GM12878 (cell line): Measurements from ENCODE around the gene APH1B. TPM values are rescaled to one million over a fixed set of nuclear protein-coding genes. Genes with fewer than 3 reads are reported as not detected.

ENCODE experiments used
- ATAC-seq: fragments of 200-7000 bp; cut with Tn5 transposase; 3 replicates; pipeline ENCODE4 v1.9.1; 2020; ENCODE audit warnings: mild to moderate bottlenecking, moderate library complexity
- BruUV-seq: library from RNA; stranded (reverse); fragments of 400-500 nt; replicated peaks from 2 replicates; lab custom pipeline; 2021; lab: Mats Ljungman, UMichigan
- CTCF ChIA-PET: fragments of 300-600 bp; sonication (Branson Sonifier 250); formaldehyde crosslinking; extraction: SDS; loops from one replicate; lab custom pipeline; 2021; ENCODE audit warnings: inconsistent platforms; lab: Yijun Ruan, JAX
- POLR2A ChIA-PET: fragments of 350-600 bp; formaldehyde crosslinking; extraction: SDS; loops from one replicate; lab custom pipeline; 2021; ENCODE audit warnings: inconsistent platforms; lab: Charles Lee
- RAD21 ChIA-PET: fragments of 300-600 bp; sonication (Branson Sonifier 250); formaldehyde crosslinking; loops from one replicate; lab custom pipeline; 2023; ENCODE audit warnings: antibody characterized with exemption; ENCODE audit not compliant: unreplicated experiment; lab: Charles Lee
- SMC1A ChIA-PET: fragments of 300-600 bp; sonication (Branson Sonifier 250); formaldehyde crosslinking; loops from one replicate; lab custom pipeline; 2023; ENCODE audit not compliant: unreplicated experiment, uncharacterized antibody; lab: Charles Lee
- DNase-seq: peaks from one replicate; pipeline ENCODE4 v3.0.0-alpha.2; 2011; ENCODE audit warnings: low read depth, low spot score
- FAIRE-seq: peaks from 3 replicates; lab custom pipeline; 2011; peaks lifted over from hg19 to GRCh38; lab: Jason Lieb, UNC
- H2AFZ ChIP-seq: 2 replicates; pipeline ENCODE4 v1.6.0; 2011; ENCODE audit warnings: low read depth, low read length, control low read depth; ENCODE audit not compliant: control insufficient read depth
- H3K27ac ChIP-seq: 2 replicates; pipeline ENCODE4 v1.5.1; 2011; ENCODE audit warnings: control low read depth; ENCODE audit not compliant: control insufficient read depth, insufficient read depth
- H3K27me3 ChIP-seq, 2 experiments: replicated peaks in 1 of 2; 2 replicates each; pipeline versions ENCODE4 v1.6.0 to v1.6.1; 2011; ENCODE audit warnings: low read length in 1 of 2; ENCODE audit not compliant: control insufficient read depth in 2 of 2, insufficient read depth in 2 of 2
- H3K36me3 ChIP-seq, 2 experiments: 2 replicates each; pipeline ENCODE4 v1.5.1; 2011; ENCODE audit warnings: low read length in 1 of 2; ENCODE audit not compliant: control insufficient read depth in 2 of 2, insufficient read depth in 2 of 2
- H3K4me1 ChIP-seq: 2 replicates; pipeline ENCODE4 v1.6.1; 2011; ENCODE audit warnings: mild to moderate bottlenecking, low read length, moderate library complexity, mixed read lengths; ENCODE audit not compliant: control insufficient read depth, insufficient read depth
- H3K4me2 ChIP-seq: 2 replicates; pipeline ENCODE4 v1.6.0; 2011; ENCODE audit warnings: control low read depth; ENCODE audit not compliant: control insufficient read depth, insufficient read depth
- H3K4me3 ChIP-seq: fragments of 200-600 bp; sonication (generic); 2 replicates; pipeline ENCODE4 v1.5.1; 2016
- H3K79me2 ChIP-seq: 2 replicates; pipeline ENCODE4 v1.6.0; 2011; ENCODE audit warnings: low read length; ENCODE audit not compliant: control insufficient read depth, insufficient read depth
- H3K9ac ChIP-seq: 2 replicates; pipeline ENCODE4 v1.8.0; 2011; ENCODE audit warnings: low read length, control low read depth, mixed read lengths; ENCODE audit not compliant: control insufficient read depth, insufficient read depth
- H3K9me3 ChIP-seq: replicated peaks from 3 replicates; pipeline ENCODE4 v1.5.1; 2011; ENCODE audit warnings: mild to moderate bottlenecking, low read length; ENCODE audit not compliant: control insufficient read depth, insufficient read depth
- H4K20me1 ChIP-seq: 2 replicates; pipeline ENCODE4 v1.6.0; 2011; ENCODE audit not compliant: control insufficient read depth, insufficient read depth
- EP300 ChIP-seq, 2 experiments: fragments of 150-350 bp in 1 of 2; IDR thresholded peaks; 2 replicates each; pipeline ENCODE4 v1.6.1; 2011 to 2012; ENCODE audit warnings: low read depth in 2 of 2, low read length in 2 of 2, borderline replicate concordance in 1 of 2, improper control_type of control experiment in 1 of 2, inconsistent platforms in 1 of 2; ENCODE audit not compliant: control insufficient read depth in 1 of 2
- MTA2 ChIP-seq: fragments of 450-650 bp; IDR thresholded peaks from 2 replicates; pipeline ENCODE4 v1.6.1; 2016; ENCODE audit warnings: low read depth, mild to moderate bottlenecking, moderate library complexity
- NR2F1 ChIP-seq: fragments of 450-650 bp; conservative IDR thresholded peaks from 2 replicates; pipeline ENCODE4 v1.6.1; 2017; ENCODE audit warnings: mild to moderate bottlenecking
- POU2F2 ChIP-seq: IDR thresholded peaks from 3 replicates; pipeline ENCODE4 v1.6.1; 2011; ENCODE audit warnings: low read depth, mild to moderate bottlenecking, low read length, borderline replicate concordance
- ZNF687 ChIP-seq: fragments of 450-650 bp; IDR thresholded peaks from 2 replicates; pipeline ENCODE4 v1.6.1; 2017; ENCODE audit warnings: mild to moderate bottlenecking, moderate library complexity
- WGBS: methylation state at CpG from one replicate; pipeline ENCODE4 v1.1.6; 2016; ENCODE audit warnings: low lambda C conversion rate; ENCODE audit not compliant: insufficient replicate concordance, insufficient coverage; ENCODE audit errors: missing lambda C conversion rate; 5-methylcytosine and 5-hydroxymethylcytosine counted together
- in situ Hi-C: fragments of 300-500 bp; cut with MboI; formaldehyde crosslinking; loops from 9 replicates; pipeline ENCODE4 v1.14.3; 2018; ENCODE audit warnings: mixed read lengths
- intact Hi-C: fragments of 100-400 bp; cut with micrococcal nuclease; formaldehyde crosslinking; loops from one replicate; pipeline ENCODE4 v1.14.2; 2022; ENCODE audit not compliant: unreplicated experiment
- polyA plus RNA-seq, 11 experiments: library from polyadenylated mRNA; depleted of rRNA in 4 of 11; unstranded in 6 of 11; stranded (reverse) in 5 of 11; fragments of >200 nt; fragmentation: Nextera tagmentation in 4 of 11; fragmentation: Illumina TruSeq in 1 of 11; extraction: Ambion mirVana in 4 of 11; extraction: Trizol in 1 of 11; gene quantifications; 1 replicate in 1 of 11; 2 replicates in 10 of 11; pipeline versions ENCODE4 v1.2.1 to v1.2.3, GENCODE V29; 2011 to 2016; ENCODE audit warnings: inconsistent platforms in 2 of 11, missing spikeins in 2 of 11, low read depth in 1 of 11
- total RNA-seq, 4 experiments: library from RNA; depleted of rRNA in 3 of 4; stranded (reverse); fragments of >200 nt in 3 of 4; fragmentation: Illumina TruSeq in 1 of 4; extraction: Trizol in 1 of 4; gene quantifications; 2 replicates each; pipeline versions ENCODE4 v1.2.1 to v1.2.3, GENCODE V29; 2013 to 2021

APH1B gene
- total and polyA plus RNA-seq, 10 of the 15 experiments (the other 5 are each of a cell fraction or from before 2014, with no cell fraction given) = 5.0 to 20.8 (median 11.1) TPM

DNA sequence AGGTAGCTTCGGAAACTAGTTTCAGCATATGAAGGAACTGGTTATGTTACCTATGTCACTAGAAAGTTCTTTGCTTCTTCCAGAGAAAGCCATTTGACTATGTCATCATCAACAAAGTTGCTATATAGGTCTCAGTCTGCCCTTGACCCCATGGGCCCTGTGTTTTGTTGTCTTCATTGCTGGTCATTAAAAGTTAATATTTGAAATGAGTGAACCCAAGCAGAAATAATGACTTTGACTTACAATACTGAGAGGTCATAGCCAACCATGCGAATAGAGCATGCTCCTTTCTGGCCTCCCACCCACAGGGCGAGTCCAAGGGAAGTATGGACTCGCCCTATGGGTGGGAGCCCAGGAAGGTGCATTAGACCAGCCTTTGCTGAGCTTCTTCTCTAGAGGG, 40.9 kb downstream of the APH1B start:
- Histone ChIP-seq H3K36me3 (no peaks in the 10 kb centered on the region), H3K4me1 (no peaks in the 10 kb centered on the region), H3K4me3 (no peak overlapping the region), H3K9me3 (no peaks in the 10 kb centered on the region), H4K20me1 (no peaks in the 10 kb centered on the region), H3K4me2 (no peak overlapping the region), H2AFZ (no peak overlapping the region), H3K9ac (no peak overlapping the region), H3K79me2 (no peaks in the 10 kb centered on the region), H3K27ac (no peak overlapping the region), H3K27me3 (no peaks in the 10 kb centered on the region)
- ChIA-PET RAD21 (interaction anchor here (0.8 kb wide), 1 partner anchor 29 kb away, joined by 3 read pairs; no protein-coding TSS in a partner anchor), CTCF (no interaction called here), SMC1A (interaction anchor here (1.0 kb wide), 1 partner anchor 51 kb away, joined by 3 read pairs; no protein-coding TSS in a partner anchor), POLR2A (interaction anchor here (0.6 to 1.0 kb wide), 2 partner anchors 31 to 1533 kb away, joined by 3 read pairs; no protein-coding TSS in a partner anchor)
- DNase-seq (peak; percentile 8), FAIRE-seq (no peak), ATAC-seq (peak; percentile 74)
- TF ChIP-seq EP300 (IDR thresholded peaks at IDR 0.05; ENCODE audit: borderline replicate concordance in 1 of 2, control insufficient read depth in 1 of 2, low read depth in 2 of 2, low read length in 2 of 2) = no peak
- TF ChIP-seq NR2F1 = peak; percentile 83
- TF ChIP-seq MTA2 = peak; percentile 20; the same call in 1 of the 2 replicates
- no peak for TF ChIP-seq POU2F2
- TF ChIP-seq ZNF687 = no peak
- no TSS peak for BruUV-seq
- in situ Hi-C loops = no loop called here
- intact Hi-C loops = no loop called here
- 48% methylated on average over 4 of the region's 4 CpGs for WGBS
